Mammary epithelial cell (primary cell): Measurements from ENCODE around the gene SLCO3A1.

ENCODE experiments used
- EZH2 ChIP-seq: IDR thresholded peaks from 2 replicates; pipeline ENCODE4 v1.6.1; 2012; ENCODE audit warnings: low read length, inconsistent platforms, borderline replicate concordance
- TF ChIP-seq, protein P1 (sequence below), 2 donors: IDR thresholded peaks in 1 of 2; conservative IDR thresholded peaks in 1 of 2; 2 replicates each; pipeline ENCODE4 v1.5.1; 2011 to 2012; ENCODE audit warnings: inconsistent platforms in 2 of 2, low read length in 2 of 2, mild to moderate bottlenecking in 2 of 2, control low read depth in 1 of 2, low read depth in 1 of 2; ENCODE audit not compliant: insufficient read depth in 1 of 2; ENCODE audit errors: extremely low read depth in 1 of 2

DNA sequence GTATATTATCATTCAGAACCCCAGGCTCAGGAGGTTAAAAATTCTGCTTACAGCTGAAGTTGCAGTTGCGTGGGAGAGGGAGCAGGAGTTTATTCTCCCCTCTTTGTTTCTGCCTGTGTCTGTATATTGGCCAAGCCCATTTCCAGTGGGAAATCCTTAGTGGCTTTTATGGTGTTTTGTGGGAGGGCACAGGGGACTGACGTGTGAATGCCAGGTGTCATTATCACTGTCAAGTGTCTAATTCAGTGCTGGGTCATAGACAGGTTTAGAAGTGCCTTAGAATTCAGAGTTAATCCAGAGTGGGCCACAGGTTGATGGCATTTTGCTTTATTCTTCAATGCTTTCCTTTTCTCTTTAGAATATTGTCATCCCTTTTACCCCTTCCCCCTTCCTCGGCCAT is 33.4 kb downstream of the SLCO3A1 start:
- no peak for TF ChIP-seq EZH2
- TF ChIP-seq, protein P1, sequence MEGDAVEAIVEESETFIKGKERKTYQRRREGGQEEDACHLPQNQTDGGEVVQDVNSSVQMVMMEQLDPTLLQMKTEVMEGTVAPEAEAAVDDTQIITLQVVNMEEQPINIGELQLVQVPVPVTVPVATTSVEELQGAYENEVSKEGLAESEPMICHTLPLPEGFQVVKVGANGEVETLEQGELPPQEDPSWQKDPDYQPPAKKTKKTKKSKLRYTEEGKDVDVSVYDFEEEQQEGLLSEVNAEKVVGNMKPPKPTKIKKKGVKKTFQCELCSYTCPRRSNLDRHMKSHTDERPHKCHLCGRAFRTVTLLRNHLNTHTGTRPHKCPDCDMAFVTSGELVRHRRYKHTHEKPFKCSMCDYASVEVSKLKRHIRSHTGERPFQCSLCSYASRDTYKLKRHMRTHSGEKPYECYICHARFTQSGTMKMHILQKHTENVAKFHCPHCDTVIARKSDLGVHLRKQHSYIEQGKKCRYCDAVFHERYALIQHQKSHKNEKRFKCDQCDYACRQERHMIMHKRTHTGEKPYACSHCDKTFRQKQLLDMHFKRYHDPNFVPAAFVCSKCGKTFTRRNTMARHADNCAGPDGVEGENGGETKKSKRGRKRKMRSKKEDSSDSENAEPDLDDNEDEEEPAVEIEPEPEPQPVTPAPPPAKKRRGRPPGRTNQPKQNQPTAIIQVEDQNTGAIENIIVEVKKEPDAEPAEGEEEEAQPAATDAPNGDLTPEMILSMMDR (conservative IDR thresholded peaks at IDR 0.05 in 1 of 2, IDR thresholded peaks at IDR 0.05 in 1 of 2; ENCODE audit: extremely low read depth in 1 of 2, insufficient read depth in 1 of 2, low read depth in 1 of 2, low read length in 2 of 2), result no peak
